AG10803 (cell line): Measurements from ENCODE around the gene RAB14.
"Not testable (repeated sequence)": the region's sequence is repeated elsewhere in the genome, so short reads cannot be mapped to it uniquely, and the experiment has no call there.

Experiments used
- DNase-seq: peaks from one replicate; pipeline ENCODE4 v3.0.0; 2010; ENCODE audit warnings: low read depth
- H3K4me3 ChIP-seq: 2 replicates; pipeline ENCODE4 v1.5.1; 2011; ENCODE audit warnings: mild to moderate bottlenecking, low read length, control low read depth
- TF ChIP-seq, protein P1 (sequence below): conservative IDR thresholded peaks from 2 replicates; pipeline ENCODE4 v1.5.1; 2011; ENCODE audit warnings: mild to moderate bottlenecking, low read length, control low read depth, inconsistent platforms

Gene RAB14

DNA sequence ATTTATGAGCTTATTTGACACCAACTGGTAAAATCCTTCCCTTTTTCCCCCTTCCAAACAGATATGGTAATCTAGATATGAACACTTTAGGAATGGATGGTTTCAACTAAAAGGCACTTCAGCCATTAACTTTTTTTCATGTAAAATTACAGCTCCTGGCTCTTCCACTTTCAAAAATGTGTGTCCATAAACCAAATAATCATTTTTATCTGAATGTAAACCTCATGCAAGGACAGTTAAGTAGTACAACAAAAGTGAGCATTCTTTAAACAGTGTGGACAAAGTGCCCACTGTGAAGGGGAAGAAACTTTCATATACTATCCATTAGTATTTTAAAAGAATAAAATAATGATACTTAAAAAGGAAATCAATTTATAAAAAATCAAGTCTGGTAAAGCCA lies 17.2 kb downstream of the RAB14 start:
- TF ChIP-seq, protein P1, sequence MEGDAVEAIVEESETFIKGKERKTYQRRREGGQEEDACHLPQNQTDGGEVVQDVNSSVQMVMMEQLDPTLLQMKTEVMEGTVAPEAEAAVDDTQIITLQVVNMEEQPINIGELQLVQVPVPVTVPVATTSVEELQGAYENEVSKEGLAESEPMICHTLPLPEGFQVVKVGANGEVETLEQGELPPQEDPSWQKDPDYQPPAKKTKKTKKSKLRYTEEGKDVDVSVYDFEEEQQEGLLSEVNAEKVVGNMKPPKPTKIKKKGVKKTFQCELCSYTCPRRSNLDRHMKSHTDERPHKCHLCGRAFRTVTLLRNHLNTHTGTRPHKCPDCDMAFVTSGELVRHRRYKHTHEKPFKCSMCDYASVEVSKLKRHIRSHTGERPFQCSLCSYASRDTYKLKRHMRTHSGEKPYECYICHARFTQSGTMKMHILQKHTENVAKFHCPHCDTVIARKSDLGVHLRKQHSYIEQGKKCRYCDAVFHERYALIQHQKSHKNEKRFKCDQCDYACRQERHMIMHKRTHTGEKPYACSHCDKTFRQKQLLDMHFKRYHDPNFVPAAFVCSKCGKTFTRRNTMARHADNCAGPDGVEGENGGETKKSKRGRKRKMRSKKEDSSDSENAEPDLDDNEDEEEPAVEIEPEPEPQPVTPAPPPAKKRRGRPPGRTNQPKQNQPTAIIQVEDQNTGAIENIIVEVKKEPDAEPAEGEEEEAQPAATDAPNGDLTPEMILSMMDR: no peak
- no peak overlapping the region for H3K4me3 ChIP-seq
- no peak for DNase-seq

DNA sequence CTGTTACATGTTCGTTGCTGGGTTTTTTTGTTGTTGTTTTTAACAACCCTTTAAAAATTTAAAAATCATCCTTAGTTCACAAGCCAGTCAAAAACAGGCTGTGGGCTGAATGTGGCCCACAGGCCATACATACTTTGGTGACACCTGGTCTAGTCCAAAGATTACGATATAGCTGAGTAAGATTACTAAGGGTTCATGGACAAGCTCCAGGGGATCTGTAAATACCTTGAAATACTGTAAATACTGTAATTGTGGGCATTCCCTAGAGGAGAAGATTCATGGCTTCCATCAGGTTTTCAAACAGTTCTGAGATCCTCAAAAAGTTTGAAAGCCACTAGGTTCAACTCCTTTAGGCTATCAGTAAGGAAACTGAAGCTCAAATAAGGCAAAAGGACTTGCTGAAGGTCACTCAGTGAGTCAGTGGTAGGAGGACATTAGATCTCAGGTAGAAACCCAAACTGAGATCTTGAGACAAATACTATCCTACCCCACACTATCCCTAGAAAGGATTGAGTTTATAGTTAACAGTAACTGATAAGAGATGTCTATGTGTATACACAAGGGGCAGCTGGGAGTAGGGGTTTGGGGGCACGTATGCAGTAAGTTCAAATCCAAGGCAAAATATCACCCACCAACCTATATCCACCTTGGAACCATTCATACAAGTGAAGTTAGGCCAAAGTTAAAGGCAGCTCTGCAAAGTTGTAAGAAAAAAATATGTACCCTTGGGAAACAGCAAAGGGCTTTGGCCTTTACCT lies 17.8 kb downstream of the RAB14 start:
- no peak for DNase-seq
- TF ChIP-seq, protein P1: no peak
- H3K4me3 ChIP-seq: no peak overlapping the region

DNA sequence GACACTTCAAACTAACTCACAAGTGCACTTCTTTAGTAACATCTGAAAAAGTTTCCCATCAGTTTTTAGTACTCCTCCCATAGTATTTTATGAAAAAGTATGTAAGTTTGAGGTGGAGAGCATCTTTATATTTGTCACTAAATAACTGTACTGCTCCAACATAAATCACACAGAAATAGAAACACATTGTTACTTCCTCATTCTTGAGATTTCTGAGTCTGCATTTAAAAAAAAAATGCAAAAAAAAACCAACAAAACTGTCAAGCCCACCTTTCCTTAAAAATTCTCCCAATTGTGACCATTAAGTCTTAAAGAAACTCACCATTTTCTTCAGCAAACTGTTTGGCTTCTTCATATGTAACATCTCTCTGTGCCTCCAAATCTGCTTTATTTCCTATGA lies 18.7 kb downstream of the RAB14 start:
- TF ChIP-seq, protein P1: no peak
- DNase-seq: no peak

DNA sequence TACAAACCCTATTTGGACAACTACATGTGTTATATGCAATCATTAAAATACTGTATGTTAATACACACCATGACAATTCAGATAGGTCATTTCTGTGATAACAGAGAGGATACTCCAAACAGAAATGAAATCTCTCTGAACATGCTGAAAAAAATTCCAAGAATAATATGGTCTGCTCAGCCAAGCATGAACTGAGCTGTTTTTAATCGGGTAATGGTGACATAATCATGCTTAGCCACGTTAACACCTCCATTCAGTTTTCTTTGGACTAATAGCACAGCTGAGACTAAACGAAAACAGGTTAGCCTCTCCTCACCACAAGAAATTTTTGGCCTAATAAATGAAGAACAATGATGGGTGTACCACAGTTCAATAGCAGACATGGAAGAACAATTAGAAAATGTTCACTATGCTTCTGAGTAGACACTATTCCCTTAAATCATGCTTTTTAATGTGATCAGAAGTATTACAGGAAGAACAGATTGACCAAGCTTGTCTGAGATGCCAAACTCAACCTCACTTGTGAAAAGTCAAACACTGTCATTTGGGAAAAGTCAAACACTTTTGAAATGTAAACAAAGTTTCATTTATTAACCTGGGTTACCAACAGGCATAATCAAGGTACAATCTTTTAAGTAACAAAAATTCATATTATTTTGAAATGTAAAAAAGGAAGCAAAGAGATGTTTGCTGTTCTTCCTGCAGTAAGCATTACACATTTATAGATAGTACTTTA lies 19.4 kb downstream of the RAB14 start:
- no peak for DNase-seq

More for the DNA sequence above, 18.7 kb downstream of the RAB14 start:
- H3K4me3 ChIP-seq: no peak overlapping the region

DNA sequence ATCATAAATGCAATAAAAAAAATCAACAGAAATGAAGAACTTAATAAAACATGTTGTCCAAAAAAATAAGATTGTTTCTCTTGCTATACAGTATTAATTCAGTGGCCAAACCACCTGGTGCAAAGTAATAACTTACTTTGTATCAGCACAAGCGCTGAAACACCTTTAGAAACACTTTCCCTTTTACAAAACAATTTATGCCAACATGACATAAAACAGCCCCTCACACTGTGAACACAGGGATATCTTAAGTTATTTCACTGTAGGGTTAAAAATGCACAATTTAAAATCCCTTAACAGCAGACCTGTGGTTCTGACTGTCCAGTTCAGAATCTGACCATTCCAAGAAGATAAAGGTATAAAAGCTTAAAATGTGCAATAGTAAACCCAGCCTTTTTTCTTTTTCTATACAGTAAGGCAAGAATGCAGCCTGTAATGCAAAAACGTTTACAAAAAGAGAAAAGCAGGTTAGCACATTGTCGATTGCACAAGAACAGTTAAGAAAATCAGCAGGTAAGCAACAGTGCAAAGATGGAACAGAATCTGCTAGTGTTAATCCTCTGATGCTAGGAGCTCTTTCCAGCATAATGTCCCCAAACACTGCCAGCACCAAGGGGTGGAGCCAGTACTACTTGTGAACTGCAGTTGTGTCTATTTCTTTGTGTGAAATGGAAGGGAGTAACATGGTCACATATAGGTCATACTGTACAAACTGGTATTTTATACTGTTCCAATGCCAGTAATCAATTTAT lies 21.6 kb downstream of the RAB14 start:
- DNase-seq: no peak
- H3K4me3 ChIP-seq: no peak overlapping the region
- TF ChIP-seq, protein P1: no peak

More for the DNA sequence above, 19.4 kb downstream of the RAB14 start:
- TF ChIP-seq, protein P1: no peak
- H3K4me3 ChIP-seq: no peak overlapping the region

DNA sequence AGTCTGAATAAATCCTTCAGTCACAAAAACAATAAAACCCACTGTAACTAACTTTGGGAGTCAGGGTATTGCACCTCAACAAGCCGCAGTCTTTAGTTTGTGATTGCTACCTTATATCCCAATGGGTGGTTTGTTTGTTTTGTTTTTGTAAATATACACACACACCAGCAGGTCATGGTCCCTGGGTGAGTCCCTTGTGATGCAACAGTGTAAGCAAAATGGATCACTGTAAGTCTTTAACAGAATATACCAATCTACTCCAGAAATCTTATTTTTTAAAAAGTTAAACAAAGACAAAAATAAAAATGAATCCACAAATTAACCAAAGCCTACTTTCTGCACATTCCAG lies 22.3 kb downstream of the RAB14 start:
- not testable (repeated sequence) for H3K4me3 ChIP-seq, DNase-seq

DNA sequence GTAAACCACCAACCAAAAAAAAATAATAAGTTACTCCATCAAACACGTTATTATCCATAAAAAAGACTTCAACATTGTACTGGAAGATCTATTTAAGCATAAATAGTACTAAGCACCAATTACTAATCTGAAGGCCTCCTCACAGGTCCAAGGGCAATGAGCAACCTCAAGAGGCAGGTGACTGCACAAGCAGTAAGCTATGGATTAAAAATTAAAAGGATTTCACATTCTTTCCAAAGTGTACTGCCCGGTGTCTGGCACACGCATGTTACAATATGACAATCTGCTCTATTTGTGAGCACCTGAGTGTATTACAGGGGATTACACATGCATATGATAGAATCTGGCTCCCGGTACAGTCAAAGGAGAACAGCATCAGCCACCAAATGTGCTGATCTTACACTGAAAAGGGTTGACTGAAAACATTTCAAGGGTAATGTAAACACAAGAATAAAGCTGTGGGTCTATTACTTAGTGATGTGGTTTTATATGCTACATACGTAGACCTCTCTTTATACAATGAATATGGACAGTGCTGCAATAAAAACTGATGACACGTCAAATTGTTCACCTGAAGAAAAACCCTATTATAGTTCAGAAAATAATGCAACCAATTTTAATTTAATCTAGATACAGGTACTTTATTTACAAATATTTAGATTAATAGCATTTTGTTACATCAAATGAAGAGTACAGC lies 22.8 kb downstream of the RAB14 start:
- no peak overlapping the region for H3K4me3 ChIP-seq
- TF ChIP-seq, protein P1: no peak
- DNase-seq: no peak
